SK-N-MC (cell line): ENCODE results near the gene HP1BP3.

Source experiments
- DNase-seq: peaks from one replicate; pipeline ENCODE4 v3.0.0-alpha.2; 2011; ENCODE audit warnings: low read depth, low spot score
- H3K27ac ChIP-seq: fragments of 200-600 bp; sonication (generic); 2 replicates; pipeline ENCODE4 v1.5.1; 2016; ENCODE audit warnings: mixed run types
- H3K36me3 ChIP-seq: fragments of 200-600 bp; sonication (generic); 2 replicates; pipeline ENCODE4 v1.6.1; 2017; ENCODE audit warnings: antibody characterized with exemption, low read length, mixed read lengths; ENCODE audit not compliant: insufficient read depth
- H3K4me3 ChIP-seq: fragments of 200-600 bp; sonication (generic); 2 replicates; pipeline ENCODE4 v1.5.1; 2016
- H3K9ac ChIP-seq: fragments of 200-600 bp; sonication (generic); 2 replicates; pipeline ENCODE4 v1.8.0; 2017; ENCODE audit warnings: mixed run types, mixed read lengths; ENCODE audit not compliant: insufficient read length
- H3K9me3 ChIP-seq: fragments of 200-600 bp; sonication (generic); 2 replicates; pipeline ENCODE4 v1.6.1; 2017; ENCODE audit warnings: low read depth, mild to moderate bottlenecking, antibody characterized with exemption, low read length, moderate library complexity, mixed read lengths
- EZH2 ChIP-seq: fragments of 200-600 bp; sonication (generic); IDR thresholded peaks from one replicate; pipeline ENCODE4 v1.6.1; 2017; ENCODE audit warnings: antibody characterized with exemption
- FOXP2 ChIP-seq: optimal IDR thresholded peaks from 2 replicates; pipeline ENCODE3; 2011; ENCODE audit warnings: mild to moderate bottlenecking, moderate library complexity; ENCODE audit not compliant: insufficient read depth; ENCODE audit errors: extremely low read length, control extremely low read depth
- POLR2AphosphoS5 ChIP-seq: IDR thresholded peaks from 2 replicates; pipeline ENCODE4 v1.6.1; 2012; ENCODE audit warnings: mild to moderate bottlenecking, low read depth, low read length, borderline replicate concordance

Gene HP1BP3

GRCh38 chr1:20712215-20712577 lies 74.9 kb downstream of the HP1BP3 start:
- TF ChIP-seq FOXP2 (no peak), EZH2 (no peak), POLR2AphosphoS5 (no peak)
- DNase-seq = no peak
- no peak overlapping the region for H3K27ac ChIP-seq

GRCh38 chr1:20711285-20712214 lies 75.6 kb downstream of the HP1BP3 start:
- no peak for DNase-seq
- Histone ChIP-seq H3K27ac (no peak overlapping the region), H3K9ac (no peak overlapping the region), H3K4me3 (no peak overlapping the region), H3K36me3 (no peaks in the 10 kb centered on the region), H3K9me3 (no peaks in the 10 kb centered on the region)
- no peak for TF ChIP-seq FOXP2
- no peak for TF ChIP-seq EZH2
- no peak for TF ChIP-seq POLR2AphosphoS5

More at GRCh38 chr1:20712215-20712577, 74.9 kb downstream of the HP1BP3 start:
- no peak overlapping the region for H3K4me3 ChIP-seq
- no peaks in the 10 kb centered on the region for H3K36me3 ChIP-seq
- no peaks in the 10 kb centered on the region for H3K9me3 ChIP-seq
- no peak overlapping the region for H3K9ac ChIP-seq

- TF ChIP-seq FOXP2 (no peak), POLR2AphosphoS5 (no peak), EZH2 (no peak)
- no peaks in the 10 kb centered on the region for H3K36me3 ChIP-seq
- H3K4me3 ChIP-seq = no peak overlapping the region
- H3K27ac ChIP-seq = no peak overlapping the region
- H3K9ac ChIP-seq = no peak overlapping the region
- no peak for DNase-seq
- H3K9me3 ChIP-seq = no peaks in the 10 kb centered on the region
Measured at GRCh38 chr1:20710469-20711284, 76.4 kb downstream of the HP1BP3 start.

GRCh38 chr1:20709868-20710267 lies 77.2 kb downstream of the HP1BP3 start:
- no peak for DNase-seq
- no peak overlapping the region for H3K4me3 ChIP-seq
- H3K27ac ChIP-seq = no peak overlapping the region
- H3K36me3 ChIP-seq = no peaks in the 10 kb centered on the region
- H3K9me3 ChIP-seq = no peaks in the 10 kb centered on the region
- no peak for TF ChIP-seq FOXP2
- no peak for TF ChIP-seq EZH2
- TF ChIP-seq POLR2AphosphoS5 = no peak
- H3K9ac ChIP-seq = no peak overlapping the region

GRCh38 chr1:20708891-20709290 lies 78.2 kb downstream of the HP1BP3 start:
- H3K9me3 ChIP-seq = no peaks in the 10 kb centered on the region
- H3K27ac ChIP-seq = no peak overlapping the region
- no peak overlapping the region for H3K9ac ChIP-seq
- no peaks in the 10 kb centered on the region for H3K36me3 ChIP-seq
- TF ChIP-seq POLR2AphosphoS5 (no peak), EZH2 (no peak), FOXP2 (no peak)
- DNase-seq = no peak
- no peak overlapping the region for H3K4me3 ChIP-seq

- Histone ChIP-seq H3K36me3 (no peaks in the 10 kb centered on the region), H3K9me3 (no peaks in the 10 kb centered on the region), H3K27ac (no peak overlapping the region), H3K9ac (no peak overlapping the region), H3K4me3 (no peak overlapping the region)
- no peak for DNase-seq
- no peak for TF ChIP-seq EZH2
- no peak for TF ChIP-seq POLR2AphosphoS5
- no peak for TF ChIP-seq FOXP2
Measured at GRCh38 chr1:20708057-20708456, 79.0 kb downstream of the HP1BP3 start.

GRCh38 chr1:20706841-20707240 lies 80.3 kb downstream of the HP1BP3 start:
- TF ChIP-seq EZH2 (no peak), FOXP2 (no peak), POLR2AphosphoS5 (no peak)
- H3K9ac ChIP-seq = no peak overlapping the region

GRCh38 chr1:20705203-20705755 lies 81.8 kb downstream of the HP1BP3 start:
- Histone ChIP-seq H3K27ac (no peak overlapping the region), H3K4me3 (no peak overlapping the region), H3K9ac (no peak overlapping the region), H3K36me3 (no peaks in the 10 kb centered on the region), H3K9me3 (no peaks in the 10 kb centered on the region)
- TF ChIP-seq POLR2AphosphoS5 (no peak), EZH2 (no peak), FOXP2 (no peak)
- no peak for DNase-seq

More at GRCh38 chr1:20706841-20707240, 80.3 kb downstream of the HP1BP3 start:
- Histone ChIP-seq H3K9me3 (no peaks in the 10 kb centered on the region), H3K4me3 (no peak overlapping the region), H3K27ac (no peak overlapping the region), H3K36me3 (no peaks in the 10 kb centered on the region)
- no peak for DNase-seq
